Cardiac fibroblast (primary cell): ENCODE measurements around the gene NR2F6.

Experiments used
- DNase-seq, 2 donors: peaks; one replicate each; pipeline versions ENCODE4 v3.0.0 to v3.0.0-alpha.2; 2010; ENCODE audit warnings: low read depth in 2 of 2
- H3K4me3 ChIP-seq, 2 donors: replicated peaks in 1 of 2; 1 replicate in 1 of 2; 2 replicates in 1 of 2; pipeline ENCODE4 v1.5.1; 2011; ENCODE audit warnings: low read depth in 2 of 2, low read length in 2 of 2, mild to moderate bottlenecking in 2 of 2, moderate library complexity in 1 of 2
- CTCF ChIP-seq: IDR thresholded peaks from one replicate; pipeline ENCODE4 v1.5.1; 2011; ENCODE audit warnings: low read depth, mild to moderate bottlenecking, low read length, inconsistent platforms

NR2F6 gene

GRCh38 chr19:17263712-17264640 is 18.3 kb upstream of the NR2F6 start:
- DNase-seq, result no peak
- no peak for TF ChIP-seq CTCF
- H3K4me3 ChIP-seq, result no peak overlapping the region

- no peak for TF ChIP-seq CTCF
- H3K4me3 ChIP-seq, result no peak overlapping the region
- no peak for DNase-seq
Observed at GRCh38 chr19:17262557-17262956, 16.8 kb upstream of the NR2F6 start.

- no peak overlapping the region for H3K4me3 ChIP-seq
- TF ChIP-seq CTCF, result peak; percentile 92
- peak; percentile 82 to 83 for DNase-seq
Observed at GRCh38 chr19:17260842-17261325, 15.2 kb upstream of the NR2F6 start.

- no peak for DNase-seq
- no peak overlapping the region for H3K4me3 ChIP-seq
- TF ChIP-seq CTCF, result no peak
Observed at GRCh38 chr19:17259934-17260333, 14.2 kb upstream of the NR2F6 start.

- H3K4me3 ChIP-seq, result no peak overlapping the region
- TF ChIP-seq CTCF, result no peak
- DNase-seq, result peak in 1 of 2 donors; percentile 39
Observed at GRCh38 chr19:17259118-17259780, 13.5 kb upstream of the NR2F6 start.

- TF ChIP-seq CTCF, result no peak
Observed at GRCh38 chr19:17256130-17256529, 10.4 kb upstream of the NR2F6 start.

More at GRCh38 chr19:17256130-17256529, 10.4 kb upstream of the NR2F6 start:
- no peak for DNase-seq
- H3K4me3 ChIP-seq, result no peak overlapping the region
